ENCODE results near the gene PTGS1. TPM values are rescaled to one million over a fixed set of nuclear protein-coding genes. Genes with fewer than 3 reads are reported as not detected.

The PTGS1 gene
- total and polyA plus RNA-seq, 9 of the 15 experiments (the other 6 are each of a cell fraction or from before 2014, with no cell fraction given), result 3.4 to 12.9 (median 5.3) TPM

DNA sequence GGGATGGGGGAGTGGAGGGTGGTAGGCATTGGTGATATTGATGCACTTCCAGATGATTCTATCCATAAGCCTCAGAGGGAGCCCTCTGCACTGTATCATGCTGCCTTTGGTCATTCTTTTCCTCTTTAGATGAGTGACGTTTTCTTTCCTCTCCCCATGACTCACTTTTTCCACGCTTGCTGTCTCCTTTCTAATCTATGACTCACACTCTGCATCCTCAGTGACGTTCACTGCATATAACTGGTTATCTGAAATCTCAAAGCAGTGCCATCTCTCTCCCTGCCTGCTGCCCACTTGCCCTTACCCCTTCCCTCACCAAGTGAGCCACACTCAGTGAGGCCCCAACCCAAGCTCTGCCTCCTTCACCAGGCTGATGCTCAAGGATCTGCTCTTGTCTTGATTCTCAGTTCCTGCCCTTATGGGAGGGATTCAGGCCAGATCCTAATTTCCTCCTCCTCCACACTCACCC, 31.6 kb downstream of the PTGS1 start (continued):
- TF ChIP-seq SMARCC2 (IDR thresholded peaks at IDR 0.05; ENCODE audit: low read depth), result peak; percentile 94
- TF ChIP-seq, protein P1, sequence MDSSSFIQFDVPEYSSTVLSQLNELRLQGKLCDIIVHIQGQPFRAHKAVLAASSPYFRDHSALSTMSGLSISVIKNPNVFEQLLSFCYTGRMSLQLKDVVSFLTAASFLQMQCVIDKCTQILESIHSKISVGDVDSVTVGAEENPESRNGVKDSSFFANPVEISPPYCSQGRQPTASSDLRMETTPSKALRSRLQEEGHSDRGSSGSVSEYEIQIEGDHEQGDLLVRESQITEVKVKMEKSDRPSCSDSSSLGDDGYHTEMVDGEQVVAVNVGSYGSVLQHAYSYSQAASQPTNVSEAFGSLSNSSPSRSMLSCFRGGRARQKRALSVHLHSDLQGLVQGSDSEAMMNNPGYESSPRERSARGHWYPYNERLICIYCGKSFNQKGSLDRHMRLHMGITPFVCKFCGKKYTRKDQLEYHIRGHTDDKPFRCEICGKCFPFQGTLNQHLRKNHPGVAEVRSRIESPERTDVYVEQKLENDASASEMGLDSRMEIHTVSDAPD (CRISPR knock-in tag; IDR thresholded peaks at IDR 0.05), result no peak
- TF ChIP-seq, protein P2, sequence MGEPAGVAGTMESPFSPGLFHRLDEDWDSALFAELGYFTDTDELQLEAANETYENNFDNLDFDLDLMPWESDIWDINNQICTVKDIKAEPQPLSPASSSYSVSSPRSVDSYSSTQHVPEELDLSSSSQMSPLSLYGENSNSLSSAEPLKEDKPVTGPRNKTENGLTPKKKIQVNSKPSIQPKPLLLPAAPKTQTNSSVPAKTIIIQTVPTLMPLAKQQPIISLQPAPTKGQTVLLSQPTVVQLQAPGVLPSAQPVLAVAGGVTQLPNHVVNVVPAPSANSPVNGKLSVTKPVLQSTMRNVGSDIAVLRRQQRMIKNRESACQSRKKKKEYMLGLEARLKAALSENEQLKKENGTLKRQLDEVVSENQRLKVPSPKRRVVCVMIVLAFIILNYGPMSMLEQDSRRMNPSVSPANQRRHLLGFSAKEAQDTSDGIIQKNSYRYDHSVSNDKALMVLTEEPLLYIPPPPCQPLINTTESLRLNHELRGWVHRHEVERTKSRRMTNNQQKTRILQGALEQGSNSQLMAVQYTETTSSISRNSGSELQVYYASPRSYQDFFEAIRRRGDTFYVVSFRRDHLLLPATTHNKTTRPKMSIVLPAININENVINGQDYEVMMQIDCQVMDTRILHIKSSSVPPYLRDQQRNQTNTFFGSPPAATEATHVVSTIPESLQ (CRISPR knock-in tag; IDR thresholded peaks at IDR 0.05), result no peak
- TF ChIP-seq NR2F6 (CRISPR knock-in tag; IDR thresholded peaks at IDR 0.05), result no peak
- no peak for TF ChIP-seq FOXK1 (CRISPR knock-in tag; IDR thresholded peaks at IDR 0.05; ENCODE audit: borderline replicate concordance)
- no peak for TF ChIP-seq ERF (CRISPR knock-in tag; IDR thresholded peaks at IDR 0.05)
- TF ChIP-seq CREB1 (IDR thresholded peaks at IDR 0.05), result peak; percentile 86
- peak; percentile 88 for TF ChIP-seq CREB1 (CRISPR knock-in tag; IDR thresholded peaks at IDR 0.05)
- TF ChIP-seq RBM22 (IDR thresholded peaks at IDR 0.05; ENCODE audit: low read depth, low read length, poor library complexity, severe bottlenecking), result no peak
- peak; percentile 75 for TF ChIP-seq CBFA2T3 (IDR thresholded peaks at IDR 0.05)
- TF ChIP-seq PYGO2 (tag; IDR thresholded peaks at IDR 0.05), result no peak
- TF ChIP-seq SRF (CRISPR knock-in tag; IDR thresholded peaks at IDR 0.05), result no peak
- TF ChIP-seq ZNF444 (CRISPR knock-in tag; IDR thresholded peaks at IDR 0.05), result no peak
- TF ChIP-seq, protein P3, sequence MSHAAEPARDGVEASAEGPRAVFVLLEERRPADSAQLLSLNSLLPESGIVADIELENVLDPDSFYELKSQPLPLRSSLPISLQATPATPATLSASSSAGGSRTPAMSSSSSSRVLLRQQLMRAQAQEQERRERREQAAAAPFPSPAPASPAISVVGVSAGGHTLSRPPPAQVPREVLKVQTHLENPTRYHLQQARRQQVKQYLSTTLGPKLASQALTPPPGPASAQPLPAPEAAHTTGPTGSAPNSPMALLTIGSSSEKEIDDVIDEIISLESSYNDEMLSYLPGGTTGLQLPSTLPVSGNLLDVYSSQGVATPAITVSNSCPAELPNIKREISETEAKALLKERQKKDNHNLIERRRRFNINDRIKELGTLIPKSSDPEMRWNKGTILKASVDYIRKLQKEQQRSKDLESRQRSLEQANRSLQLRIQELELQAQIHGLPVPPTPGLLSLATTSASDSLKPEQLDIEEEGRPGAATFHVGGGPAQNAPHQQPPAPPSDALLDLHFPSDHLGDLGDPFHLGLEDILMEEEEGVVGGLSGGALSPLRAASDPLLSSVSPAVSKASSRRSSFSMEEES (CRISPR knock-in tag; IDR thresholded peaks at IDR 0.05), result no peak
- no peak for TF ChIP-seq CBX8 (IDR thresholded peaks at IDR 0.05; ENCODE audit: borderline replicate concordance, extremely low read depth, low read depth, low read length, poor library complexity, severe bottlenecking)
- TF ChIP-seq, protein P4, sequence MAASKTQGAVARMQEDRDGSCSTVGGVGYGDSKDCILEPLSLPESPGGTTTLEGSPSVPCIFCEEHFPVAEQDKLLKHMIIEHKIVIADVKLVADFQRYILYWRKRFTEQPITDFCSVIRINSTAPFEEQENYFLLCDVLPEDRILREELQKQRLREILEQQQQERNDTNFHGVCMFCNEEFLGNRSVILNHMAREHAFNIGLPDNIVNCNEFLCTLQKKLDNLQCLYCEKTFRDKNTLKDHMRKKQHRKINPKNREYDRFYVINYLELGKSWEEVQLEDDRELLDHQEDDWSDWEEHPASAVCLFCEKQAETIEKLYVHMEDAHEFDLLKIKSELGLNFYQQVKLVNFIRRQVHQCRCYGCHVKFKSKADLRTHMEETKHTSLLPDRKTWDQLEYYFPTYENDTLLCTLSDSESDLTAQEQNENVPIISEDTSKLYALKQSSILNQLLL (CRISPR knock-in tag; IDR thresholded peaks at IDR 0.05; ENCODE audit: borderline replicate concordance), result no peak
- TF ChIP-seq CC2D1A (IDR thresholded peaks at IDR 0.05), result peak; percentile 41; the same call in 1 of the 2 replicates
- TF ChIP-seq RFX1 (IDR thresholded peaks at IDR 0.05), result no peak
- TF ChIP-seq ARID2 (IDR thresholded peaks at IDR 0.05), result no peak
- peak; percentile 27; the same call in 1 of the 2 replicates for TF ChIP-seq TEAD4 (IDR thresholded peaks at IDR 0.05; ENCODE audit: low read length)
- TF ChIP-seq TEAD4 (CRISPR knock-in tag; IDR thresholded peaks at IDR 0.05; ENCODE audit: borderline replicate concordance), result no peak
- TF ChIP-seq CCNT2 (IDR thresholded peaks at IDR 0.05; ENCODE audit: borderline replicate concordance, extremely low read depth, insufficient read length, low read depth, low read length), result peak; percentile 82
